NCI-H69 (cell line): Measurements from ENCODE around the gene SPATA17.

Source experiments
- DNase-seq: peaks from one replicate; lab custom pipeline; 2025; lab: John Stamatoyannopoulos, UW

Gene SPATA17

GRCh38 chr1:217674028-217674729 is 43.0 kb downstream of the SPATA17 start:
- DNase-seq = peak; percentile 19

GRCh38 chr1:217681806-217682205 is 50.7 kb downstream of the SPATA17 start:
- DNase-seq = peak; percentile 8

- DNase-seq = peak; percentile 13
Observed at GRCh38 chr1:217687511-217687910, 56.4 kb downstream of the SPATA17 start.

GRCh38 chr1:217696140-217696539 is 65.0 kb downstream of the SPATA17 start:
- peak; percentile 65 for DNase-seq

- no peak for DNase-seq
Observed at GRCh38 chr1:217703326-217703725, 72.2 kb downstream of the SPATA17 start.

- DNase-seq = peak; percentile 59
Observed at GRCh38 chr1:217712925-217713597, 81.9 kb downstream of the SPATA17 start.

- DNase-seq = no peak
Observed at GRCh38 chr1:217715681-217716080, 84.5 kb downstream of the SPATA17 start.

- no peak for DNase-seq
Observed at GRCh38 chr1:217717959-217718358, 86.8 kb downstream of the SPATA17 start.

GRCh38 chr1:217718873-217719272 is 87.7 kb downstream of the SPATA17 start:
- peak; percentile 48 for DNase-seq

- no peak for DNase-seq
Observed at GRCh38 chr1:217721692-217722091, 90.5 kb downstream of the SPATA17 start.

GRCh38 chr1:217734973-217735372 is 103.8 kb downstream of the SPATA17 start:
- peak; percentile 34 for DNase-seq

- DNase-seq = peak; percentile 75
Observed at GRCh38 chr1:217747156-217747769, 116.1 kb downstream of the SPATA17 start.

- DNase-seq = peak; percentile 8
Observed at GRCh38 chr1:217769768-217770167, 138.6 kb downstream of the SPATA17 start.

GRCh38 chr1:217770918-217771317 is 139.8 kb downstream of the SPATA17 start:
- DNase-seq = no peak

GRCh38 chr1:217776693-217777092 is 145.5 kb downstream of the SPATA17 start:
- no peak for DNase-seq

- peak; percentile 87 for DNase-seq
Observed at GRCh38 chr1:217781056-217781455, 149.9 kb downstream of the SPATA17 start.

- no peak for DNase-seq
Observed at GRCh38 chr1:217791091-217791490, 159.9 kb downstream of the SPATA17 start.

GRCh38 chr1:217805792-217806191 is 174.6 kb downstream of the SPATA17 start:
- no peak for DNase-seq

- DNase-seq = no peak
Observed at GRCh38 chr1:217812175-217812574, 181.0 kb downstream of the SPATA17 start.

GRCh38 chr1:217813031-217813430 is 181.9 kb downstream of the SPATA17 start:
- peak; percentile 47 for DNase-seq

- no peak for DNase-seq
Observed at GRCh38 chr1:217837691-217838090, 206.5 kb downstream of the SPATA17 start.

GRCh38 chr1:217839161-217839560 is 208.0 kb downstream of the SPATA17 start:
- no peak for DNase-seq

- no peak for DNase-seq
Observed at GRCh38 chr1:217846733-217847132, 215.6 kb downstream of the SPATA17 start.
